SK-N-SH (cell line): ENCODE data around the gene PCDHB10. TPM values are rescaled to one million over a fixed set of nuclear protein-coding genes. Genes with fewer than 3 reads are reported as not detected.
"Not testable (repeated sequence)": the region's sequence is repeated elsewhere in the genome, so short reads cannot be mapped to it uniquely, and the experiment has no call there.

Experiments
- CTCF ChIA-PET: fragments of 300-600, 350-600 bp; formaldehyde crosslinking; extraction: SDS; loops from one replicate; lab custom pipeline; 2021; lab: Yijun Ruan, JAX
- POLR2A ChIA-PET: fragments of 350-600 bp; sonication (Branson Sonifier 250); formaldehyde crosslinking; extraction: SDS; loops from one replicate; lab custom pipeline; 2020; ENCODE audit warnings: antibody characterized with exemption, inconsistent platforms; lab: Yijun Ruan, JAX
- DNase-seq: peaks from one replicate; pipeline ENCODE4 v3.0.0; 2012
- H2AFZ ChIP-seq: fragments of 200-600 bp; sonication (generic); 2 replicates; pipeline ENCODE4 v1.8.1; 2016; ENCODE audit warnings: antibody characterized with exemption, mild to moderate bottlenecking, low read depth
- H3F3A ChIP-seq: fragments of 200-600 bp; sonication (generic); replicated peaks from 2 replicates; pipeline ENCODE3; 2016; ENCODE audit warnings: antibody characterized with exemption, mild to moderate bottlenecking; ENCODE audit not compliant: insufficient read depth
- H3K27ac ChIP-seq, 2 experiments: fragments of 200-500 bp in 1 of 2; fragments of 200-600 bp in 1 of 2; sonication (Bioruptor generic) in 1 of 2; sonication (generic), shearing (Covaris generic) in 1 of 2; 2 replicates each; pipeline versions ENCODE4 v1.5.1 to v1.6.1; 2014 to 2016; ENCODE audit warnings: low read depth in 2 of 2, inconsistent platforms in 1 of 2, low read length in 1 of 2, mild to moderate bottlenecking in 1 of 2, mixed read lengths in 1 of 2
- H3K27me3 ChIP-seq: fragments of 200-600 bp; sonication (generic), shearing (Covaris generic); 2 replicates; pipeline ENCODE4 v1.6.1; 2016; ENCODE audit warnings: mixed run types; ENCODE audit not compliant: insufficient read depth
- H3K36me3 ChIP-seq, 2 experiments: fragments of 200-500 bp in 1 of 2; fragments of 200-600 bp in 1 of 2; sonication (Bioruptor generic) in 1 of 2; sonication (generic) in 1 of 2; replicated peaks in 1 of 2; 2 replicates each; pipeline versions ENCODE3 to v1.5.1; 2014 to 2016; ENCODE audit warnings: low read length in 1 of 2, mild to moderate bottlenecking in 1 of 2; ENCODE audit not compliant: insufficient read depth in 2 of 2, control insufficient read depth in 1 of 2
- H3K4me1 ChIP-seq, 2 experiments: fragments of 200-500 bp in 1 of 2; fragments of 200-600 bp in 1 of 2; sonication (Bioruptor generic) in 1 of 2; sonication (generic), shearing (Covaris generic) in 1 of 2; 2 replicates each; pipeline versions ENCODE4 v1.5.1 to v1.6.1; 2014 to 2016; ENCODE audit warnings: low read depth in 1 of 2, low read length in 1 of 2, mixed run types in 1 of 2; ENCODE audit not compliant: insufficient read depth in 2 of 2, control insufficient read depth in 1 of 2
- H3K4me2 ChIP-seq: fragments of 200-600 bp; sonication (generic), shearing (Covaris generic); 2 replicates; pipeline ENCODE4 v1.6.1; 2017; ENCODE audit warnings: mixed run types
- H3K4me3 ChIP-seq, 2 experiments: fragments of 200-500 bp in 1 of 2; fragments of 200-600 bp in 1 of 2; sonication (Bioruptor generic) in 1 of 2; sonication (generic), shearing (Covaris generic) in 1 of 2; 2 replicates each; pipeline versions ENCODE4 v1.5.1 to v1.8.1; 2014 to 2016; ENCODE audit warnings: low read depth in 2 of 2, inconsistent platforms in 1 of 2, low read length in 1 of 2, mild to moderate bottlenecking in 1 of 2, mixed read lengths in 1 of 2, moderate library complexity in 1 of 2
- H3K79me2 ChIP-seq: fragments of 200-600 bp; sonication (generic); 2 replicates; pipeline ENCODE4 v1.8.1; 2017; ENCODE audit warnings: mild to moderate bottlenecking; ENCODE audit not compliant: insufficient read depth
- H3K9ac ChIP-seq: fragments of 200-600 bp; sonication (generic); 2 replicates; pipeline ENCODE4 v1.6.1; 2017; ENCODE audit warnings: mixed run types
- H3K9me2 ChIP-seq: fragments of 200-600 bp; sonication (generic); 2 replicates; pipeline ENCODE4 v1.6.1; 2017; ENCODE audit warnings: mixed run types
- H3K9me3 ChIP-seq: fragments of 200-600 bp; sonication (generic); 2 replicates; pipeline ENCODE4 v1.6.1; 2017; ENCODE audit warnings: mixed run types, mild to moderate bottlenecking, moderate library complexity
- H4K20me1 ChIP-seq: fragments of 200-600 bp; sonication (generic); 2 replicates; pipeline ENCODE4 v1.6.1; 2017; ENCODE audit warnings: mild to moderate bottlenecking, mixed run types; ENCODE audit not compliant: insufficient read depth
- CHD2 ChIP-seq: fragments of 150-350 bp; IDR thresholded peaks from 2 replicates; pipeline ENCODE4 v1.6.1; 2018; ENCODE audit warnings: low read length; ENCODE audit not compliant: partially characterized antibody
- FOSL2 ChIP-seq: IDR thresholded peaks from 2 replicates; pipeline ENCODE4 v1.4.0; 2012; ENCODE audit warnings: low read depth, mild to moderate bottlenecking, moderate library complexity, borderline replicate concordance
- FOXJ3 ChIP-seq: sonication (generic); formaldehyde crosslinking; IDR thresholded peaks from 2 replicates; pipeline ENCODE4 v1.5.1; 2020; ENCODE audit warnings: mild to moderate bottlenecking, missing genetic modification reagents
- FOXM1 ChIP-seq: IDR thresholded peaks from 2 replicates; pipeline ENCODE4 v1.4.0; 2012; ENCODE audit warnings: low read depth, mild to moderate bottlenecking
- GABPA ChIP-seq: IDR thresholded peaks from 2 replicates; pipeline ENCODE4 v1.4.0; 2012; ENCODE audit warnings: low read depth, mild to moderate bottlenecking
- MXI1 ChIP-seq: IDR thresholded peaks from 2 replicates; pipeline ENCODE4 v1.6.1; 2012; ENCODE audit warnings: mild to moderate bottlenecking, low read depth, low read length, improper control_type of control experiment
- NRF1 ChIP-seq: IDR thresholded peaks from 2 replicates; pipeline ENCODE4 v1.6.1; 2012; ENCODE audit warnings: low read depth, mild to moderate bottlenecking, low read length
- RAD21 ChIP-seq: IDR thresholded peaks from 2 replicates; pipeline ENCODE4 v1.6.1; 2012; ENCODE audit warnings: mild to moderate bottlenecking, low read length
- RXRA ChIP-seq: IDR thresholded peaks from 2 replicates; pipeline ENCODE4 v1.4.0; 2012; ENCODE audit warnings: low read depth, mild to moderate bottlenecking, borderline replicate concordance
- SMC3 ChIP-seq: IDR thresholded peaks from 2 replicates; pipeline ENCODE4 v1.6.1; 2012; ENCODE audit warnings: low read depth, low read length, improper control_type of control experiment
- YY1 ChIP-seq: IDR thresholded peaks from 2 replicates; pipeline ENCODE4 v1.4.0; 2012; ENCODE audit warnings: low read depth, mild to moderate bottlenecking
- WGBS: methylation state at CpG from one replicate; pipeline ENCODE4 v1.1.6; 2017; ENCODE audit warnings: low lambda C conversion rate; 5-methylcytosine and 5-hydroxymethylcytosine counted together
- polyA plus RNA-seq, 3 experiments: library from polyadenylated mRNA; depleted of rRNA; stranded (reverse); fragments of >200 nt; gene quantifications; 2 replicates each; pipeline ENCODE4 v1.2.3, GENCODE V29; 2012
- TF ChIP-seq, protein P1 (sequence below): fragments of 200-600 bp; sonication (generic); IDR thresholded peaks from 2 replicates; pipeline ENCODE4 v1.6.1; 2017; ENCODE audit warnings: antibody characterized with exemption, mild to moderate bottlenecking, moderate library complexity
- TF ChIP-seq, protein P2 (sequence below): IDR thresholded peaks from 2 replicates; pipeline ENCODE4 v1.4.0; 2012; ENCODE audit warnings: low read depth, borderline replicate concordance
- TF ChIP-seq, protein P3 (sequence below): fragments of 150-350 bp; IDR thresholded peaks from 2 replicates; pipeline ENCODE4 v1.6.1; 2017; ENCODE audit warnings: antibody characterized with exemption, low read length, low read depth, borderline replicate concordance

Gene PCDHB10
- polyA plus RNA-seq, 1 of the 3 experiments (the other 2 are of a cell fraction): 1.5 TPM

DNA sequence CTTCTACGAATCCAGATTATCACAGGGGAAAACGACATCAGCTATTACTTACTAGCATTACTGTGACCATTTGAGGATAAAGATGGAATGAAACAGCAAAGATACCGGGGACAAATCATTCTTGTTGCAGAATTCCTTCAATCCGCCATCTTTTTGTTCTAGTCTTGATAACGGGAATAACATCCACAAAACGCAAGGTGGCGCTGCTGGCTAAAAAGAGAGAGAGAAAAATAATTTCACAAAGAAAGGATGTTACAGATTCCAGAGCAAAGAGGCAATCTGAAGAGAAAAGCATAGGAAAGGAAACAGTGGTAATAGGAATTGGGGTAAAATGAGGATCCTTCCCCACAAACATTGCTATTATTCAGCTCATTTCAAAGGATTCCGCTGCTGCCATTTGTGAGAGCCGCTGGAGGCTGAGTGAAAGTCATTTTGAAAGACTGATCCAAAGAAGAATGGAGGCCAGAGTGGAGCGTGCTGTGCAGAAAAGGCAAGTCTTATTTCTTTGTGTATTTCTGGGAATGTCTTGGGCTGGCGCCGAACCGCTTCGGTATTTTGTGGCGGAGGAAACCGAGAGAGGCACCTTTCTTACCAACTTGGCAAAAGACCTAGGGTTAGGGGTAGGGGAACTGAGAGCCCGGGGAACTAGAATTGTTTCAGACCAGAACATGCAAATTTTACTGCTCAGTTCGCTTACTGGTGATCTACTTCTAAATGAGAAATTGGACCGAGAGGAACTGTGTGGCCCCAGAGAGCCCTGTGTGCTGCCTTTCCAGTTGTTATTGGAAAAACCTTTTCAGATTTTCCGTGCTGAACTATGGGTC, 19.6 kb upstream of the PCDHB10 start, which contains the start of gene PCDHB7:
Gene PCDHB7, plus strand, starts transcription at position 264 of the 824 bp plus-strand sequence. Its CDS starts 192 bp downstream, at position 456.
- ChIA-PET POLR2A (no interaction called here), CTCF (interaction anchor here (0.9 to 3.7 kb wide), 5 partner anchors 10 to 386 kb away, joined by 3 to 13 read pairs (median 4); partner anchors contain the start of genes PCDHA4, PCDHB14, PCDHB16 and PCDHB6)
- H3K27me3 ChIP-seq: no peaks in the 10 kb centered on the region
- peak within 1 kb of the TSS; percentile 26; the same call in 1 of the 2 replicates for H3K4me2 ChIP-seq
- H3K4me1 ChIP-seq: no peaks in the 10 kb centered on the region; a peak in 1 of 4 replicates
- no peak within 1 kb of the TSS for H3K9ac ChIP-seq
- no peaks in the 10 kb centered on the region for H3K36me3 ChIP-seq
- peak within 1 kb of the TSS; percentile 58 for H2AFZ ChIP-seq
- H3K9me2 ChIP-seq: no peaks in the 10 kb centered on the region
- H3K27ac ChIP-seq: no peak within 1 kb of the TSS
- 39% methylated on average over 20 of the region's 20 CpGs for WGBS
- peak; percentile 49 for DNase-seq
- H4K20me1 ChIP-seq: no peaks in the 10 kb centered on the region
- H3K9me3 ChIP-seq: no peaks in the 10 kb centered on the region; the same call in 1 of the 2 replicates
- TF ChIP-seq, protein P1, sequence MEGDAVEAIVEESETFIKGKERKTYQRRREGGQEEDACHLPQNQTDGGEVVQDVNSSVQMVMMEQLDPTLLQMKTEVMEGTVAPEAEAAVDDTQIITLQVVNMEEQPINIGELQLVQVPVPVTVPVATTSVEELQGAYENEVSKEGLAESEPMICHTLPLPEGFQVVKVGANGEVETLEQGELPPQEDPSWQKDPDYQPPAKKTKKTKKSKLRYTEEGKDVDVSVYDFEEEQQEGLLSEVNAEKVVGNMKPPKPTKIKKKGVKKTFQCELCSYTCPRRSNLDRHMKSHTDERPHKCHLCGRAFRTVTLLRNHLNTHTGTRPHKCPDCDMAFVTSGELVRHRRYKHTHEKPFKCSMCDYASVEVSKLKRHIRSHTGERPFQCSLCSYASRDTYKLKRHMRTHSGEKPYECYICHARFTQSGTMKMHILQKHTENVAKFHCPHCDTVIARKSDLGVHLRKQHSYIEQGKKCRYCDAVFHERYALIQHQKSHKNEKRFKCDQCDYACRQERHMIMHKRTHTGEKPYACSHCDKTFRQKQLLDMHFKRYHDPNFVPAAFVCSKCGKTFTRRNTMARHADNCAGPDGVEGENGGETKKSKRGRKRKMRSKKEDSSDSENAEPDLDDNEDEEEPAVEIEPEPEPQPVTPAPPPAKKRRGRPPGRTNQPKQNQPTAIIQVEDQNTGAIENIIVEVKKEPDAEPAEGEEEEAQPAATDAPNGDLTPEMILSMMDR: peak; percentile 64
- TF ChIP-seq CHD2 (no peak), MXI1 (no peak), RAD21 (peak; percentile 53), NRF1 (no peak), FOXM1 (no peak), GABPA (no peak), YY1 (peak; percentile 49; the same call in 1 of the 2 replicates), FOXJ3 (CRISPR knock-in tag) (no peak), SMC3 (no peak), FOSL2 (no peak), RXRA (no peak)
- TF ChIP-seq, protein P2, sequence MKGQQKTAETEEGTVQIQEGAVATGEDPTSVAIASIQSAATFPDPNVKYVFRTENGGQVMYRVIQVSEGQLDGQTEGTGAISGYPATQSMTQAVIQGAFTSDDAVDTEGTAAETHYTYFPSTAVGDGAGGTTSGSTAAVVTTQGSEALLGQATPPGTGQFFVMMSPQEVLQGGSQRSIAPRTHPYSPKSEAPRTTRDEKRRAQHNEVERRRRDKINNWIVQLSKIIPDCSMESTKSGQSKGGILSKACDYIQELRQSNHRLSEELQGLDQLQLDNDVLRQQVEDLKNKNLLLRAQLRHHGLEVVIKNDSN: no peak
- TF ChIP-seq, protein P3, sequence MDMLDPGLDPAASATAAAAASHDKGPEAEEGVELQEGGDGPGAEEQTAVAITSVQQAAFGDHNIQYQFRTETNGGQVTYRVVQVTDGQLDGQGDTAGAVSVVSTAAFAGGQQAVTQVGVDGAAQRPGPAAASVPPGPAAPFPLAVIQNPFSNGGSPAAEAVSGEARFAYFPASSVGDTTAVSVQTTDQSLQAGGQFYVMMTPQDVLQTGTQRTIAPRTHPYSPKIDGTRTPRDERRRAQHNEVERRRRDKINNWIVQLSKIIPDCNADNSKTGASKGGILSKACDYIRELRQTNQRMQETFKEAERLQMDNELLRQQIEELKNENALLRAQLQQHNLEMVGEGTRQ: no peak
- TF ChIP-seq, all 33 proteins: peak for 3
- no peaks in the 10 kb centered on the region for H3K79me2 ChIP-seq
- H3F3A ChIP-seq: no peaks in the 10 kb centered on the region
- H3K4me3 ChIP-seq: peak within 1 kb of the TSS; percentile 21 to 31

DNA sequence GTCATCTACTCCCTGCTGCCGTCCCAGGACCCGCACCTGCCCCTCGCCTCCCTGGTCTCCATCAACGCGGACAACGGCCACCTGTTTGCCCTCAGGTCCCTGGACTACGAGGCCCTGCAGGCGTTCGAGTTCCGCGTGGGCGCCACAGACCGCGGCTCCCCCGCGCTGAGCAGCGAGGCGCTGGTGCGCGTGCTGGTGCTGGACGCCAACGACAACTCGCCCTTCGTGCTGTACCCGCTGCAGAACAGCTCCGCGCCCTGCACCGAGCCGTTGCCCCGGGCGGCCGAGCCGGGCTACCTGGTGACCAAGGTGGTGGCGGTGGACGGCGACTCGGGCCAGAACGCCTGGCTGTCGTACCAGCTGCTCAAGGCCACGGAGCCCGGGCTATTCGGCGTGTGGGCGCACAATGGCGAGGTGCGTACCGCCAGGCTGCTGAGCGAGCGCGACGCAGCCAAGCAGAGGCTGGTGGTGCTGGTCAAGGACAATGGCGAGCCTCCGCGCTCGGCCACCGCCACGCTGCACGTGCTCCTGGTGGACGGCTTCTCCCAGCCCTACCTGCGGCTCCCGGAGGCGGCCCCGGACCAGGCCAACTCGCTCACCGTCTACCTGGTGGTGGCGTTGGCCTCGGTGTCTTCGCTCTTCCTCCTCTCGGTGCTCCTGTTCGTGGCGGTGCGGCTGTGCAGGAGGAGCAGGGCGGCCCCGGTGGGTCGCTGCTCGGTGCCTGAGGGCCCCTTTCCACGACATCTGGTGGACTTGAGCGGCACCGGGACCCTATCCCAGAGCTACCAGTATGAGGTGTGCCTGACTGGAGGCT, 17.7 kb upstream of the PCDHB10 start:
- H3K27ac ChIP-seq, H4K20me1 ChIP-seq, H3K4me1 ChIP-seq, H3K4me2 ChIP-seq, H3K4me3 ChIP-seq, DNase-seq, H3K9me3 ChIP-seq, H3K27me3 ChIP-seq, H3K36me3 ChIP-seq, H3K9ac ChIP-seq, H3K9me2 ChIP-seq, H3F3A ChIP-seq, H3K79me2 ChIP-seq, POLR2A ChIA-PET, H2AFZ ChIP-seq: not testable (repeated sequence)
- 63% methylated on average over 60 of the region's 79 CpGs for WGBS
- CTCF ChIA-PET: interaction anchor here (0.6 to 1.0 kb wide), 2 partner anchors 35 to 418 kb away, joined by 3 to 4 read pairs; no protein-coding TSS in a partner anchor
